LNCAP (cell line): ENCODE data around the gene PHYHIPL.

Source experiments
- TF ChIP-seq, protein P1 (sequence below): fragments of 450-650 bp; IDR thresholded peaks from 2 replicates; pipeline ENCODE4 v1.5.1; 2017; ENCODE audit warnings: mild to moderate bottlenecking

The PHYHIPL gene

DNA sequence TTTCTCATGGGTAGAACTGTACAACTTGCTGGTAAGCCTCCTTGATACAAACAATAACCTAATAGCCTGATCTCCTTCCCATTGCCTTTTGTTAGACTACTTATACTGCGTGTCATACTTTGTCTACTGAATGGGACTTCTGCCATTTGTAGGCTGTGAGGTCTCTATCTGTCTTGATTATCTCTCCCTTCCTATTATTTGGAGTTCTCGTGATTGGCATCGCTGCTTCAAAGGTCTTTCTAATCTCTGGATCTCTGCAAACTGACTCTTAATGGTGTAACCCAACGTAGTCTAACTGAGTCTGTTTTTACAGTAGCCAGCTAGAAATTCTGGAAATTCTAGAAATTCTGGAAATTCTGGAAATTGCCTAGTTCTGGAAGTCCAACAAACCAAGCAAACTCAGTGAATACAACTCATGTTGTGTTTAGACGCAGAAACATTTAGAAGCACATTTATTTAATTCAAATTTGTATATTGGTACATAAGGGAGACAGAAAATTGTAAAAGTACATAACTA is 29.8 kb downstream of the PHYHIPL start:
- TF ChIP-seq, protein P1, sequence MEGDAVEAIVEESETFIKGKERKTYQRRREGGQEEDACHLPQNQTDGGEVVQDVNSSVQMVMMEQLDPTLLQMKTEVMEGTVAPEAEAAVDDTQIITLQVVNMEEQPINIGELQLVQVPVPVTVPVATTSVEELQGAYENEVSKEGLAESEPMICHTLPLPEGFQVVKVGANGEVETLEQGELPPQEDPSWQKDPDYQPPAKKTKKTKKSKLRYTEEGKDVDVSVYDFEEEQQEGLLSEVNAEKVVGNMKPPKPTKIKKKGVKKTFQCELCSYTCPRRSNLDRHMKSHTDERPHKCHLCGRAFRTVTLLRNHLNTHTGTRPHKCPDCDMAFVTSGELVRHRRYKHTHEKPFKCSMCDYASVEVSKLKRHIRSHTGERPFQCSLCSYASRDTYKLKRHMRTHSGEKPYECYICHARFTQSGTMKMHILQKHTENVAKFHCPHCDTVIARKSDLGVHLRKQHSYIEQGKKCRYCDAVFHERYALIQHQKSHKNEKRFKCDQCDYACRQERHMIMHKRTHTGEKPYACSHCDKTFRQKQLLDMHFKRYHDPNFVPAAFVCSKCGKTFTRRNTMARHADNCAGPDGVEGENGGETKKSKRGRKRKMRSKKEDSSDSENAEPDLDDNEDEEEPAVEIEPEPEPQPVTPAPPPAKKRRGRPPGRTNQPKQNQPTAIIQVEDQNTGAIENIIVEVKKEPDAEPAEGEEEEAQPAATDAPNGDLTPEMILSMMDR, result no peak

DNA sequence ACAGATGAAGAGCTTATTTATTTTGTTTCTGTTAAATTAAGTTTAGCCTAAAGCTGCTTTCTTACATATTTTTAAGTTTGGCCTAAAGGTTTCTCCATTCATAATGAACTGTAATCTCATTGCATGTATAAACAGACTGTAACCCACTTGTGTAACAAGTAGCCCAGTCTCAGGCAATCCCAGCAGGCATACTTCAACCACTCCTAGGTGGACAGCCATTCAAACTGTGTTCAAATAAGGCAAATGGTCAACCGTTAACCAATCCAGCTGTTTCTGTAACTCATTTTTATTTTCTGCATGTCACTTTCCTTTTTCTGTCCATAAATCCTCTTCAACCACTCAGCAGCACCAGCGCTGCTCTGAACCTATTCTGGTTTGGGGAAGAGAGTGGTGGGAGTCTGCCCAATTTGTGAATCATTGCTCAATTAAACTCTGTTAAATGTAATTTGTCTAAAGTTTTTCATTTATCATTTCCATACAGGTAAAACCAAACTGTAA is 35.9 kb downstream of the PHYHIPL start:
- TF ChIP-seq, protein P1, result no peak

DNA sequence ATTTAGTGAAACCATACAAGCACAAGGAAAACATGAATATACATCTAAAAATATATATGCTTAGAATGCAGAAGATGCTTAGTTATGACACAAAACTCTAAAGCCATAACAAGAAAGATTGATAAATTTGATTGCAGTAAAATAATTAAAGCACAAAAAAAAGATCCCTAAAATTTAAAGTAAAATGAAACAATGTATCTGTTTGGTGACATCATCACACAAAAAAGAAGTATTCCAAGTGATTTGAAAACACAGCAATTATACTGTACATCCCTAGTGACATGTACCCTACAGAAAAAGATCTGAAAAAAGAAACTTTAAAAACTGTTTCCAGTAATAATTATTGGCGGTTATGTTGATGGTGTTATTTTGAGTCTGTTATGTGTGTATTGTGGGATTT is 37.7 kb downstream of the PHYHIPL start:
- TF ChIP-seq, protein P1, result no peak

DNA sequence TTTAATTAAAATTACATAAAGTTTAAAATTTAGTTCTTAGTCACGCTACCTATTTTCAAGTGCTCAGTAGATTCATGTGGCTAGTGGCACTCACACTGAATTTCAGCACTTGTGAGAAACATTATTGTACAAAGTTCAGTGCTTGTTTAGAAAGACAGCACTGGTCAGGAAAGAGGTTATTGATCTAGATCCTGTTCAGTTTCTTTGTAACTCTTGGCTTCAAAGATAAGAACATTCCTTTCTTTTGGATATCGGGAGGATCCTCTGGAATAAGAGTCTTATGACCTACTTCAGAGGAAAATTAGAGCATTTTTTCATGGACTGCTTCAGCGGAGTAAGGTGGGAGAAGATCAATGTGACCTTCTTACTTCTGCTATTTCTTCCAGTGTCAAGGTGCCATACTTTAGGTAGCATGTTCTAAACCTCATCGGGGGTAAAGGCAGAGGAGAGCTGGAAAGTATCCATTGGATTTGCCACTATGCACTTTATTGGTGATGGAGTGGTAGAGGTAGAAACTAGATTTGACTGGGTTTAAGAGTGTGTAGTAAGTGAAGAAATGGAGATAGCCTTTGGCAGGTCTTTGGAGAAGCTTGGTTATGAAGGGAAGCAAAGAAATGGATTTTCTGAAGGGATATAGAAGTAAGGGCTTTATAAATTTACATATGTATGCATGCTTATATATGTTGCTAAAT is 39.9 kb downstream of the PHYHIPL start:
- TF ChIP-seq, protein P1, result no peak

DNA sequence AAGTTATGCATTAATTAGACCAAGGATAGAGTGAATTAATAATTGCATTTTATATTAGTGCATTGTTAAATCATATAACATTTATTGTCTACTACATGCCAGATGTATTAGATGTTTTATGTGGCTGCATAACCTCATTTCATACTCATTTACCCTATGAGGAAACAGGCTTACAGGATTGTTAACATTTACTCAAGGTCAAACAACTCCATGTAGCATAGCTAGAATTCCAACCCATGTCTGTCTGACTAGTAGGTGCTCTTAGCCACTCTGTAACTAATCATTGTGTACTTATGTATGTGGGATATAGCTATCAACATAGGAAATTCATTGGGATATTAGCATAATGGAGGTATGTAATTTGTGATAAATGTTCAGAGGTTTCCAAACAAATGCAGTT is 46.3 kb downstream of the PHYHIPL start:
- TF ChIP-seq, protein P1, result no peak

DNA sequence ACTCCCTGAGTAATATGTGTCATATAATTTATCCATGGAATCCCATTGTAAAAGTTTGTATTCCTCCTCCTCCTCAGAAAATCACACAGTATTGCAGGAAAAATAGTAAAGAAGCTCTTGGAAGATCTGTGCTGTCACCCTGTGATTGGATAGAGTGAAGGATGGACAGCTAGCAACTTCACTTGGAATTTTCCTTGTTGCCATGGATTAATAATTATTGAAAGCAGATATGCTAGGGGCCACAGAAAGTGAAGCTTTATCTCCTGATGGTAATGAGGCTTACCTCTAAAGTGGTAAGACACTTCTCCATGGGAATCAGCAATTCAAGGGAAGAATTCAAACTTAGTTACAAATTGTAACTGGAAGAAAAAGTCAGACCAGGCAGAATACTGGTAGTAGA is 48.8 kb downstream of the PHYHIPL start:
- TF ChIP-seq, protein P1, result no peak

DNA sequence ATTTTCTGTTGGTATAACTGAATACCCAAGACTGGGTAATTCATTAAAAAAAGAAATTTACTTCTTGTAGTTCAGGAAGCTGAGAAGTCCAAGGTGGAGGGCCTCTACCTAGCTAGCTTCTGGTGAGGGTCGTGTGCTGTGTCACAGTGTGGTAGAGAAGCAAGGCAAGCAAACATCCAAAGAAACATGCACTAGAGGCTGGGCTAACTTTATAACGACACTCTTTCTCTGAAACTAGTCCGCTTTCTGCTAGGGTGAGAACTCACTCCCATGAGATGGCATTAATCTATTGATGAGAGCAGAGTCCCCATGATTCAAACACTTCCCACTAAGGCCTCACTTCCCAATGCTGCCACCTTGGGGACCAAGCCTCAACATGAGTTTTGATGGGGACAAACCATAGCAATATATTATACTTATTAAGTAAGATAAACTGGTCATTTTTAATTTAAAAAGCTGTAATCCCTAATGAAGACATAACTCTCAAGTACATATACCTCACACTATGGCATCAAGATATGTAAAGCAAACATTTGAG is 50.8 kb downstream of the PHYHIPL start:
- TF ChIP-seq, protein P1, result no peak
